ENCODE data around the gene CEP126.

DNA sequence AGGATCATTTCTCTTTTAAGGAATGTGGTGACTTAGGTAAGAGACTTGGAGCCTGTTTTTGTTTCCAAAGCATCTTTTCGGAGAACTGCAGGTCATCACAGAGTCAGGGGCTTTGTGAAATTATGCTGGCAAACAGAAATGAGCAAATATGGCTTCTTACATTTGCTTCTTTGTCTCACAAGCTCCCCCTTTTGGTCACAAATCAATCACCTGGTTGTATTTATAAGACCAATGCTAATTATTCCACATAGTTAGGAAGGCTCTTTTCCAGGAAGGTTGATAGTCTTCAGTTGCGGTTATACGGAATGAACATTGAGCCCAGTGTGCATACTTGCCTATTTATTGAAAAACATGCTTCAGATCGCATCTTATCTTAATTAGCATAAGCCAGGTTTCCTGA is 34.6 kb upstream of the CEP126 start:
- TF ChIP-seq, protein P1, sequence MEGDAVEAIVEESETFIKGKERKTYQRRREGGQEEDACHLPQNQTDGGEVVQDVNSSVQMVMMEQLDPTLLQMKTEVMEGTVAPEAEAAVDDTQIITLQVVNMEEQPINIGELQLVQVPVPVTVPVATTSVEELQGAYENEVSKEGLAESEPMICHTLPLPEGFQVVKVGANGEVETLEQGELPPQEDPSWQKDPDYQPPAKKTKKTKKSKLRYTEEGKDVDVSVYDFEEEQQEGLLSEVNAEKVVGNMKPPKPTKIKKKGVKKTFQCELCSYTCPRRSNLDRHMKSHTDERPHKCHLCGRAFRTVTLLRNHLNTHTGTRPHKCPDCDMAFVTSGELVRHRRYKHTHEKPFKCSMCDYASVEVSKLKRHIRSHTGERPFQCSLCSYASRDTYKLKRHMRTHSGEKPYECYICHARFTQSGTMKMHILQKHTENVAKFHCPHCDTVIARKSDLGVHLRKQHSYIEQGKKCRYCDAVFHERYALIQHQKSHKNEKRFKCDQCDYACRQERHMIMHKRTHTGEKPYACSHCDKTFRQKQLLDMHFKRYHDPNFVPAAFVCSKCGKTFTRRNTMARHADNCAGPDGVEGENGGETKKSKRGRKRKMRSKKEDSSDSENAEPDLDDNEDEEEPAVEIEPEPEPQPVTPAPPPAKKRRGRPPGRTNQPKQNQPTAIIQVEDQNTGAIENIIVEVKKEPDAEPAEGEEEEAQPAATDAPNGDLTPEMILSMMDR (IDR thresholded peaks at IDR 0.05) = peak in 1 of 12 donors; percentile 15
- no peak for TF ChIP-seq POLR2A (IDR thresholded peaks at IDR 0.05)
